ENCODE results near the gene ZPBP. TPM values are rescaled to one million over a fixed set of nuclear protein-coding genes. Genes with fewer than 3 reads are reported as not detected.

Gene ZPBP
- total RNA-seq (not detected in 2 replicates), polyA plus RNA-seq (not detected in 2 replicates)

DNA sequence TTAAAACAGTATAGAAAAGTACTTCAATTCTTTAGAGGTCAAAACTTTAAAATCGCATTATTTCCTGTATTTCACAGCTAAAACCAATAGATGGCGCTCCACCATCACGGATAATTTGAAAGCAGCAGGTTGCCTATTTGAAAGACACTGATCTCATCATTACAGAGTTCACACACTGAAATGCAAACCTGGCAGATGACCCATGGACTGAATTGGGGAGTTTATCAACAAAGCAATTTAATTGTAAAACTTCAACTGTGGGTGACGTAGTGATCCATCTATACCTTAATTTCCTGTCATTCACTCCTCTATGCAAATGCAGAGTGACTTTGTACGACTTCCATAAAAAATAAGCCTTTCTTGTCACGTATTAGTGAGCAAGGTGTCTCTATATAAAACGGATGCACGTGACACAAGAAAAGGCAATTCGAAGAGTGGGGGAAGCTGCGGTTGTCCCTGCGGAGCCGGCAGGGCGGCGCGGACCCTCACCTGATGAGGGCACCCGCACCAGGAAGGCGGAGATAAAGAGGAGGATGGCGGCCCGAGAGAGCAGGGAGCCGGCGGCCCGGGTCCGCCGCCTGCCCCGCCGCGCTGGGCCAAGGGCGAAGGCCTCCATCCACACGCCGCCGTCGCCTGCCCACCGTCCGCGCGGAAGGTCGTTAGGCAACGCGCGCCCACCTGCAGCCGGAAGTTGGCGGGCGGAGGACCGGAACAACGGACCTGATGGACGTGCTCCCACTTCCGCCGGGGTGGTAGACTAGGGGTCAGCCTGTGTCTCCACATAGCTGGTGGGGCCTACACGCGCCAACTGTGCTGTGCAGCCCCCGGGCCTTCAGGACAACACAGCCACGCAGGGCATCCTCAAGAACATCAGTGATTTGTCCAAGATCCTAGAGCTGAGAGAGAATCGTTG lies at the start of gene ZPBP:
Gene ZPBP, minus strand, starts transcription at position 668 of the 913 bp plus-strand sequence. Its CDS starts 52 bp downstream, at position 616.
- no peaks in the 10 kb centered on the region for H3K9me3 ChIP-seq (ENCODE audit: low read depth)
- peak within 1 kb of the TSS; percentile 71 for H3K4me2 ChIP-seq
- H2AFZ ChIP-seq, result peak within 1 kb of the TSS; percentile 36
- no peaks in the 10 kb centered on the region for H3K27me3 ChIP-seq
- no peaks in the 10 kb centered on the region for H3K36me3 ChIP-seq (replicated peaks; ENCODE audit: insufficient read depth, low read depth)
- H3K4me3 ChIP-seq, result peak within 1 kb of the TSS; percentile 1
- H3K4me1 ChIP-seq (ENCODE audit: insufficient read depth), result no peaks in the 10 kb centered on the region
- no peaks in the 10 kb centered on the region for H4K20me1 ChIP-seq (ENCODE audit: insufficient read depth, poor library complexity, severe bottlenecking)
- peak; percentile 64 for DNase-seq (ENCODE audit: low spot score)
- WGBS (ENCODE audit: low lambda C conversion rate, missing lambda C conversion rate), result 51% methylated on average over 53 of the region's 53 CpGs
- H3K27ac ChIP-seq, result peak within 1 kb of the TSS; percentile 4
- H3K9me2 ChIP-seq (replicated peaks; ENCODE audit: insufficient read depth), result no peaks in the 10 kb centered on the region
- TF ChIP-seq EZH2phosphoT487 (IDR thresholded peaks at IDR 0.05; ENCODE audit: low read depth, severe bottlenecking, unreplicated experiment) (no peak), EZH2 (IDR thresholded peaks at IDR 0.05; ENCODE audit: borderline replicate concordance) (no peak), CTCF (IDR thresholded peaks at IDR 0.05; ENCODE audit: poor library complexity) (peak; percentile 81)
- no peaks in the 10 kb centered on the region for H3K79me2 ChIP-seq

DNA sequence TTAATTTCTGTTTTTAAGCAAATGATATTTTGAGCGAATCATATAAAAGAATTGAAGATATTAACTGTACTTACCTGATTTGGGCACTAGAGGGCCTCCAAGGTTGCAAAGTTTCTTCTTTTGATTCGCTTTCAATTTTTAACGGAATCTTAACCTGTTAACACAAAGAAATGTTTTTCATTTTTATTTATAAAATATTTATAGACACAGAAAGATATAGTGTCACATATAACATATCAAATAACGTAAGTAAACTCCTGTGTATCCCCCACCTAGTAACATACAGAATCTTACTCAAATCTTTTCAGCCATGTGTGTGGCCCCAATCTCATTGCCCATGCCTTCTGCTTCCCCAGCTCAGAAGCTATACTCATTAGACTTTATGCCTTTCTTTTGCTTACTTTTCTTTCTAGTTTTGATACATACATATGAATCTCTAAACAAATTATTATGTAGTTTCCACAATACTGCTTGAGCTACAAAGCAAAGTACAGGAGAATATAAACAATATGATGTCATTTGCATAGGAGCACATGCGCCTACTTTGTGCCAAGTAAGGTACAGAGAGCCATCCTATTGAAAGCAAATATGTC lies 49.5 kb upstream of the ZPBP start:
- no peaks in the 10 kb centered on the region for H3K36me3 ChIP-seq (replicated peaks; ENCODE audit: insufficient read depth, low read depth)
- no peaks in the 10 kb centered on the region for H3K79me2 ChIP-seq
- H3K4me2 ChIP-seq, result peak overlapping the region; percentile 55
- H3K4me1 ChIP-seq (ENCODE audit: insufficient read depth), result no peaks in the 10 kb centered on the region
- H3K9me2 ChIP-seq (replicated peaks; ENCODE audit: insufficient read depth), result no peaks in the 10 kb centered on the region
- 36% methylated on average over 5 of the region's 5 CpGs for WGBS (ENCODE audit: low lambda C conversion rate, missing lambda C conversion rate)
- no peaks in the 10 kb centered on the region for H3K9me3 ChIP-seq (ENCODE audit: low read depth)
- no peak overlapping the region for H3K27ac ChIP-seq
- H3K27me3 ChIP-seq, result no peaks in the 10 kb centered on the region
- peak; percentile 40 for DNase-seq (ENCODE audit: low spot score)
- TF ChIP-seq EZH2phosphoT487 (IDR thresholded peaks at IDR 0.05; ENCODE audit: low read depth, severe bottlenecking, unreplicated experiment) (no peak), EZH2 (IDR thresholded peaks at IDR 0.05; ENCODE audit: borderline replicate concordance) (no peak), CTCF (IDR thresholded peaks at IDR 0.05; ENCODE audit: poor library complexity) (peak; percentile 83)
- no peaks in the 10 kb centered on the region for H4K20me1 ChIP-seq (ENCODE audit: insufficient read depth, poor library complexity, severe bottlenecking)
- H3K4me3 ChIP-seq, result no peak overlapping the region
- H2AFZ ChIP-seq, result no peak overlapping the region

GRCh38 chr7:50141854-50142253 lies 48.8 kb upstream of the ZPBP start:
- Histone ChIP-seq H3K9me3 (ENCODE audit: low read depth) (no peaks in the 10 kb centered on the region), H3K4me3 (no peak overlapping the region), H2AFZ (no peak overlapping the region), H3K36me3 (replicated peaks; ENCODE audit: insufficient read depth, low read depth) (no peaks in the 10 kb centered on the region), H3K9me2 (replicated peaks; ENCODE audit: insufficient read depth) (no peaks in the 10 kb centered on the region), H4K20me1 (ENCODE audit: insufficient read depth, poor library complexity, severe bottlenecking) (no peaks in the 10 kb centered on the region), H3K4me1 (ENCODE audit: insufficient read depth) (no peaks in the 10 kb centered on the region), H3K79me2 (no peaks in the 10 kb centered on the region), H3K27me3 (no peaks in the 10 kb centered on the region), H3K4me2 (no peak overlapping the region), H3K27ac (no peak overlapping the region)
- no peak for TF ChIP-seq EZH2 (IDR thresholded peaks at IDR 0.05; ENCODE audit: borderline replicate concordance)
- TF ChIP-seq EZH2phosphoT487 (IDR thresholded peaks at IDR 0.05; ENCODE audit: low read depth, severe bottlenecking, unreplicated experiment), result no peak
- TF ChIP-seq CTCF (IDR thresholded peaks at IDR 0.05; ENCODE audit: poor library complexity), result no peak
- WGBS (ENCODE audit: low lambda C conversion rate, missing lambda C conversion rate), result 70% methylated on average over 12 of the region's 12 CpGs
- DNase-seq (ENCODE audit: low spot score), result no peak

All from hepatocyte (in vitro differentiated cells).